Endothelial cell of umbilical vein (primary cell): Measurements from ENCODE around the gene WDR37. TPM values are rescaled to one million over a fixed set of nuclear protein-coding genes. Genes with fewer than 3 reads are reported as not detected.

Source experiments
- BruUV-seq: library from RNA; stranded (reverse); fragments of 400-500 nt; replicated peaks from 2 replicates; lab custom pipeline; 2021; lab: Mats Ljungman, UMichigan
- CTCF ChIA-PET: fragments of 300-600, 350-600 bp; sonication (Branson Sonifier 250); formaldehyde crosslinking; loops from one replicate; lab custom pipeline; 2021; ENCODE audit warnings: antibody characterized with exemption, inconsistent platforms; lab: Charles Lee
- POLR2A ChIA-PET: fragments of 300-600, 350-600 bp; sonication (Branson Sonifier 250); formaldehyde crosslinking; loops from one replicate; lab custom pipeline; 2021; ENCODE audit warnings: antibody characterized with exemption, inconsistent platforms; lab: Charles Lee
- DNase-seq: peaks from one replicate; pipeline ENCODE4 v3.0.0-alpha.2; 2011; ENCODE audit warnings: low read depth, low spot score
- FAIRE-seq: peaks from 2 replicates; lab custom pipeline; 2011; peaks lifted over from hg19 to GRCh38; lab: Jason Lieb, UNC
- H2AFZ ChIP-seq: 2 replicates; pipeline ENCODE4 v1.6.0; 2012; ENCODE audit warnings: low read depth, low read length, control low read depth, inconsistent platforms
- H3K27ac ChIP-seq: 2 replicates; pipeline ENCODE4 v1.5.1; 2011; ENCODE audit warnings: low read depth, mild to moderate bottlenecking, control low read depth, low read length, moderate library complexity; ENCODE audit not compliant: insufficient read depth
- H3K27me3 ChIP-seq, 2 experiments: 2 replicates each; pipeline versions ENCODE4 v1.6.0 to v1.6.1; 2011; ENCODE audit warnings: low read length in 2 of 2, mixed read lengths in 1 of 2; ENCODE audit not compliant: control insufficient read depth in 2 of 2, insufficient read depth in 2 of 2
- H3K36me3 ChIP-seq, 2 experiments: 2 replicates in 1 of 2; 3 replicates in 1 of 2; pipeline ENCODE4 v1.5.1; 2011; ENCODE audit warnings: low read length in 2 of 2, mild to moderate bottlenecking in 1 of 2, moderate library complexity in 1 of 2; ENCODE audit not compliant: control insufficient read depth in 2 of 2, insufficient read depth in 2 of 2; ENCODE audit errors: extremely low read depth in 1 of 2
- H3K4me1 ChIP-seq: 3 replicates; pipeline ENCODE4 v1.5.1; 2011; ENCODE audit warnings: mild to moderate bottlenecking, low read length; ENCODE audit not compliant: control insufficient read depth, insufficient read depth; ENCODE audit errors: extremely low read depth
- H3K4me2 ChIP-seq: 2 replicates; pipeline ENCODE4 v1.6.1; 2011; ENCODE audit warnings: low read length, control low read depth, mixed read lengths; ENCODE audit not compliant: insufficient read depth
- H3K4me3 ChIP-seq, 3 experiments: fragments of 200-600 bp in 1 of 3; sonication (generic), shearing (Covaris generic) in 1 of 3; replicated peaks in 1 of 3; 2 replicates each; pipeline ENCODE4 v1.5.1; 2011 to 2016; ENCODE audit warnings: control low read depth in 3 of 3, low read length in 3 of 3, mild to moderate bottlenecking in 2 of 3, inconsistent platforms in 1 of 3, low read depth in 1 of 3, moderate library complexity in 1 of 3; ENCODE audit not compliant: insufficient read depth in 1 of 3
- H3K79me2 ChIP-seq: 2 replicates; pipeline ENCODE4 v1.6.0; 2012; ENCODE audit warnings: low read length, inconsistent platforms; ENCODE audit not compliant: control insufficient read depth, insufficient read depth
- H3K9ac ChIP-seq: replicated peaks from 2 replicates; pipeline ENCODE3; 2011; ENCODE audit warnings: low read length, control low read depth; ENCODE audit not compliant: insufficient read depth; ENCODE audit errors: extremely low read depth
- H3K9me1 ChIP-seq: replicated peaks from 3 replicates; pipeline ENCODE4 v1.6.0; 2011; ENCODE audit warnings: mild to moderate bottlenecking, low read length; ENCODE audit not compliant: control insufficient read depth, insufficient read depth; ENCODE audit errors: extremely low read depth
- H3K9me3 ChIP-seq: replicated peaks from 2 replicates; pipeline ENCODE4 v1.5.1; 2012; ENCODE audit warnings: low read length, inconsistent platforms; ENCODE audit not compliant: control insufficient read depth, insufficient read depth
- H4K20me1 ChIP-seq: replicated peaks from 2 replicates; pipeline ENCODE3; 2011; ENCODE audit warnings: mild to moderate bottlenecking, low read length; ENCODE audit not compliant: control insufficient read depth, insufficient read depth; ENCODE audit errors: extremely low read depth
- CTCF ChIP-seq, 2 donors: IDR thresholded peaks; 1 replicate in 1 of 2; 2 replicates in 1 of 2; pipeline ENCODE4 v1.5.1; 2011; ENCODE audit warnings: low read length in 2 of 2, mild to moderate bottlenecking in 2 of 2, moderate library complexity in 2 of 2, control low read depth in 1 of 2, inconsistent platforms in 1 of 2, low read depth in 1 of 2; ENCODE audit not compliant: insufficient read depth in 1 of 2; ENCODE audit errors: extremely low read depth in 1 of 2
- EZH2 ChIP-seq: IDR thresholded peaks from 2 replicates; pipeline ENCODE4 v1.6.1; 2012; ENCODE audit warnings: borderline replicate concordance, low read depth, mild to moderate bottlenecking, moderate library complexity, low read length, inconsistent platforms; ENCODE audit not compliant: severe bottlenecking
- FOS ChIP-seq: IDR thresholded peaks from 2 replicates; pipeline ENCODE4 v1.6.1; 2011; ENCODE audit warnings: mild to moderate bottlenecking, low read length, moderate library complexity, borderline replicate concordance; ENCODE audit not compliant: insufficient read depth
- GATA2 ChIP-seq: IDR thresholded peaks from 2 replicates; pipeline ENCODE4 v1.7.0; 2011; ENCODE audit warnings: low read depth, mild to moderate bottlenecking, moderate library complexity, mixed read lengths, low read length; ENCODE audit not compliant: insufficient read length, insufficient read depth
- JUN ChIP-seq: IDR thresholded peaks from 2 replicates; pipeline ENCODE4 v1.6.1; 2011; ENCODE audit warnings: borderline replicate concordance, low read depth; ENCODE audit not compliant: insufficient read length, insufficient read depth
- MAX ChIP-seq: IDR thresholded peaks from 2 replicates; pipeline ENCODE4 v1.6.1; 2011; ENCODE audit not compliant: insufficient read depth, insufficient read length
- MYC ChIP-seq: IDR thresholded peaks from one replicate; pipeline ENCODE4 v1.6.1; 2011; ENCODE audit warnings: mild to moderate bottlenecking, low read depth, low read length
- POLR2A ChIP-seq: IDR thresholded peaks from 2 replicates; pipeline ENCODE4 v1.6.1; 2012; ENCODE audit warnings: low read depth, mild to moderate bottlenecking, control low read depth, low read length
- POLR2AphosphoS5 ChIP-seq: IDR thresholded peaks from 2 replicates; pipeline ENCODE4 v1.6.1; 2012; ENCODE audit warnings: low read depth, mild to moderate bottlenecking, control low read depth, low read length, moderate library complexity; ENCODE audit not compliant: insufficient read depth
- dilution Hi-C: fragments of 300-500 bp; cut with MboI; formaldehyde crosslinking; loops from one replicate; pipeline ENCODE4 v1.15.0; 2019; ENCODE audit warnings: low sequenced_read_pairs; ENCODE audit not compliant: extremely low pct_ligation_motif_present
- intact Hi-C: fragments of 100-400 bp; cut with micrococcal nuclease; formaldehyde crosslinking; loops from one replicate; pipeline ENCODE4 v1.10.0; 2022
- polyA plus RNA-seq, 4 experiments: library from polyadenylated mRNA; depleted of rRNA in 3 of 4; stranded (reverse) in 3 of 4; unstranded in 1 of 4; fragments of >200 nt; gene quantifications; 2 replicates each; pipeline versions ENCODE4 v1.2.1 to v1.2.3, GENCODE V29; 2011 to 2012; ENCODE audit warnings: missing spikeins in 1 of 4
- total RNA-seq: library from RNA; stranded (reverse); gene quantifications from 2 replicates; pipeline ENCODE4 v1.2.3, GENCODE V29; 2021

WDR37 gene
- total and polyA plus RNA-seq, 2 donors (not counting 3 experiments of a cell fraction or from before 2014, with no cell fraction given), result 21.7 to 25.5 TPM

GRCh38 chr10:1178506-1178905 lies 122.3 kb downstream of the WDR37 start:
- H3K9me1 ChIP-seq, result no peaks in the 10 kb centered on the region
- no TSS peak for BruUV-seq
- no peak overlapping the region for H2AFZ ChIP-seq
- no peaks in the 10 kb centered on the region for H4K20me1 ChIP-seq
- no peaks in the 10 kb centered on the region for H3K4me1 ChIP-seq
- intact Hi-C loops, result no loop called here
- no peaks in the 10 kb centered on the region for H3K9me3 ChIP-seq
- FAIRE-seq (no peak), DNase-seq (no peak)
- no peak overlapping the region for H3K4me3 ChIP-seq
- no peaks in the 10 kb centered on the region for H3K36me3 ChIP-seq
- POLR2A ChIA-PET, result no interaction called here
- H3K79me2 ChIP-seq, result no peaks in the 10 kb centered on the region
- no peak overlapping the region for H3K27ac ChIP-seq
- H3K27me3 ChIP-seq, result no peaks in the 10 kb centered on the region
- TF ChIP-seq JUN (no peak), EZH2 (no peak), FOS (no peak), GATA2 (no peak), MYC (no peak), POLR2A (no peak), POLR2AphosphoS5 (no peak), MAX (no peak), CTCF (IDR thresholded peaks at IDR 0.05; ENCODE audit: extremely low read depth in 1 of 2, insufficient read depth in 1 of 2, low read depth in 1 of 2, low read length in 2 of 2) (no peak)
- dilution Hi-C loops, result no loop called here
- CTCF ChIA-PET, result no interaction called here
- no peak overlapping the region for H3K9ac ChIP-seq
- H3K4me2 ChIP-seq, result no peak overlapping the region
